H9 (cell line): Measurements from ENCODE around the gene PIP4K2A. TPM values are rescaled to one million over a fixed set of nuclear protein-coding genes. Genes with fewer than 3 reads are reported as not detected.
A peak's percentile ranks its signal among the peaks of the same experiment; 100 is the strongest.

ENCODE experiments used
- DNase-seq: peaks from one replicate; pipeline ENCODE4 v3.0.0-alpha.2; 2017
- H2AFZ ChIP-seq: one replicate; pipeline ENCODE4 v1.6.1; 2013; ENCODE audit warnings: mild to moderate bottlenecking, low read length, control low read depth, moderate library complexity
- H2AK5ac ChIP-seq: 2 replicates; pipeline ENCODE4 v1.6.1; 2013; ENCODE audit warnings: low read length, control low read depth, mixed read lengths; ENCODE audit not compliant: insufficient read length
- H2BK120ac ChIP-seq: one replicate; pipeline ENCODE4 v1.6.1; 2013; ENCODE audit warnings: low read depth, mild to moderate bottlenecking, low read length, control low read depth, inconsistent platforms; ENCODE audit not compliant: poor library complexity, severe bottlenecking
- H2BK12ac ChIP-seq: 2 replicates; pipeline ENCODE4 v1.6.1; 2013; ENCODE audit warnings: low read length, control low read depth, mixed read lengths, low read depth; ENCODE audit not compliant: insufficient read length
- H2BK15ac ChIP-seq: 2 replicates; pipeline ENCODE4 v1.6.1; 2013; ENCODE audit warnings: low read depth, low read length, control low read depth
- H2BK20ac ChIP-seq: one replicate; pipeline ENCODE4 v1.6.1; 2013; ENCODE audit warnings: low read depth, mild to moderate bottlenecking, low read length, control low read depth, inconsistent platforms; ENCODE audit not compliant: poor library complexity, severe bottlenecking
- H2BK5ac ChIP-seq: 2 replicates; pipeline ENCODE4 v1.6.1; 2013; ENCODE audit warnings: low read length, control low read depth, mixed read lengths; ENCODE audit not compliant: insufficient read length
- H3K14ac ChIP-seq: 2 replicates; pipeline ENCODE4 v1.6.1; 2013; ENCODE audit warnings: low read length, control low read depth; ENCODE audit not compliant: insufficient read depth
- H3K18ac ChIP-seq: 2 replicates; pipeline ENCODE4 v1.6.1; 2013; ENCODE audit warnings: low read depth, mild to moderate bottlenecking, mixed read lengths, low read length, control low read depth; ENCODE audit not compliant: insufficient read length
- H3K23ac ChIP-seq: 2 replicates; pipeline ENCODE4 v1.6.1; 2013; ENCODE audit warnings: low read length, control low read depth, mixed read lengths, low read depth; ENCODE audit not compliant: insufficient read length
- H3K23me2 ChIP-seq: 2 replicates; pipeline ENCODE4 v1.6.1; 2013; ENCODE audit warnings: low read depth, mild to moderate bottlenecking, mixed read lengths, low read length, control low read depth; ENCODE audit not compliant: insufficient read length, poor library complexity, severe bottlenecking
- H3K27ac ChIP-seq: 2 replicates; pipeline ENCODE4 v1.5.1; 2013; ENCODE audit warnings: low read length, control low read depth, mixed read lengths, low read depth; ENCODE audit not compliant: insufficient read length
- H3K27me3 ChIP-seq: 2 replicates; pipeline ENCODE4 v1.6.1; 2013; ENCODE audit warnings: low read length, control low read depth, inconsistent platforms; ENCODE audit not compliant: insufficient read depth
- H3K4ac ChIP-seq: 2 replicates; pipeline ENCODE4 v1.6.1; 2013; ENCODE audit warnings: low read depth, mild to moderate bottlenecking, control low read depth, inconsistent platforms, low read length, moderate library complexity
- H3K4me1 ChIP-seq: 2 replicates; pipeline ENCODE4 v1.6.1; 2013; ENCODE audit warnings: low read length, control low read depth, inconsistent platforms; ENCODE audit not compliant: insufficient read depth
- H3K4me2 ChIP-seq: 2 replicates; pipeline ENCODE4 v1.6.1; 2013; ENCODE audit warnings: low read length, control low read depth, mixed read lengths; ENCODE audit not compliant: insufficient read length, insufficient read depth
- H3K56ac ChIP-seq: 2 replicates; pipeline ENCODE4 v1.6.1; 2013; ENCODE audit warnings: low read depth, mild to moderate bottlenecking, mixed read lengths, low read length, control low read depth; ENCODE audit not compliant: insufficient read length
- H3K79me1 ChIP-seq: 2 replicates; pipeline ENCODE4 v1.6.1; 2013; ENCODE audit warnings: low read depth, mild to moderate bottlenecking, moderate library complexity, low read length, control low read depth, inconsistent platforms; ENCODE audit not compliant: insufficient read depth, poor library complexity, severe bottlenecking
- H3K79me2 ChIP-seq: 2 replicates; pipeline ENCODE4 v1.6.1; 2013; ENCODE audit warnings: low read length, control low read depth, inconsistent platforms; ENCODE audit not compliant: insufficient read depth
- H3K9ac ChIP-seq: 2 replicates; pipeline ENCODE4 v1.6.1; 2013; ENCODE audit warnings: low read length, control low read depth, mixed read lengths; ENCODE audit not compliant: insufficient read length; ENCODE audit errors: extremely low read depth
- H3K9me3 ChIP-seq: one replicate; pipeline ENCODE4 v1.6.1; 2013; ENCODE audit warnings: low read depth, low read length, inconsistent platforms; ENCODE audit not compliant: control insufficient read depth
- H3T11ph ChIP-seq: one replicate; pipeline ENCODE4 v1.6.1; 2013; ENCODE audit warnings: mild to moderate bottlenecking, low read length, control low read depth, inconsistent platforms
- H4K20me1 ChIP-seq: one replicate; pipeline ENCODE4 v1.6.1; 2013; ENCODE audit not compliant: control insufficient read depth, insufficient read length, insufficient read depth
- H4K5ac ChIP-seq: 2 replicates; pipeline ENCODE4 v1.6.1; 2013; ENCODE audit warnings: low read depth, mild to moderate bottlenecking, mixed read lengths, low read length, control low read depth; ENCODE audit not compliant: insufficient read length
- H4K8ac ChIP-seq: replicated peaks from 2 replicates; pipeline ENCODE4 v1.6.1; 2013; ENCODE audit warnings: low read length, control low read depth, mixed read lengths, low read depth; ENCODE audit not compliant: insufficient read length
- H4K91ac ChIP-seq: 2 replicates; pipeline ENCODE4 v1.6.1; 2013; ENCODE audit warnings: low read depth, mild to moderate bottlenecking, moderate library complexity, mixed read lengths, low read length, control low read depth; ENCODE audit not compliant: insufficient read length
- H3K27ac Mint-ChIP-seq, 3 experiments: 2 replicates in 2 of 3; 3 replicates in 1 of 3; pipeline ENCODE4 v1.8.0; 2020 to 2021; ENCODE audit warnings: mixed read lengths in 3 of 3, mild to moderate bottlenecking in 1 of 3, moderate library complexity in 1 of 3
- H3K27me3 Mint-ChIP-seq: 2 replicates; pipeline ENCODE4 v1.8.0; 2021; ENCODE audit warnings: low read depth, mild to moderate bottlenecking, moderate library complexity, mixed read lengths
- H3K36me3 Mint-ChIP-seq, 3 experiments: 2 replicates in 2 of 3; 3 replicates in 1 of 3; pipeline ENCODE4 v1.8.0; 2020 to 2021; ENCODE audit warnings: low read depth in 3 of 3, mixed read lengths in 3 of 3; ENCODE audit not compliant: insufficient read depth in 1 of 3
- H3K4me1 Mint-ChIP-seq, 2 experiments: 2 replicates each; pipeline ENCODE4 v1.8.0; 2020; ENCODE audit warnings: mixed read lengths in 2 of 2
- H3K4me3 Mint-ChIP-seq, 2 experiments: 2 replicates in 1 of 2; 3 replicates in 1 of 2; pipeline ENCODE4 v1.8.0; 2020 to 2021; ENCODE audit warnings: mild to moderate bottlenecking in 2 of 2, mixed read lengths in 2 of 2, moderate library complexity in 1 of 2
- H3K9me3 Mint-ChIP-seq, 2 experiments: 2 replicates in 1 of 2; 3 replicates in 1 of 2; pipeline ENCODE4 v1.8.0; 2020; ENCODE audit warnings: mild to moderate bottlenecking in 2 of 2, mixed read lengths in 2 of 2, moderate library complexity in 1 of 2
- WGBS: extraction: QIAGEN DNeasy Blood & Tissue Kit; methylation state at CpG from one replicate; pipeline ENCODE4 v1.1.7; 2013; ENCODE audit warnings: missing lambda C conversion rate, low lambda C conversion rate, mixed read lengths; ENCODE audit not compliant: insufficient read length; ENCODE audit errors: extremely low coverage; 5-methylcytosine and 5-hydroxymethylcytosine counted together
- total RNA-seq: library from RNA; stranded (reverse); gene quantifications from 2 replicates; pipeline ENCODE4 v1.2.1, GENCODE V29; 2021
- TF ChIP-seq, protein P1 (sequence below): fragments of 200-600 bp; sonication (generic); conservative IDR thresholded peaks from 3 replicates; pipeline ENCODE4 v1.8.0; 2021; ENCODE audit warnings: antibody characterized with exemption, mild to moderate bottlenecking

The PIP4K2A gene
- total RNA-seq, 1 experiment from 2014 or later, result 33.6 TPM

DNA sequence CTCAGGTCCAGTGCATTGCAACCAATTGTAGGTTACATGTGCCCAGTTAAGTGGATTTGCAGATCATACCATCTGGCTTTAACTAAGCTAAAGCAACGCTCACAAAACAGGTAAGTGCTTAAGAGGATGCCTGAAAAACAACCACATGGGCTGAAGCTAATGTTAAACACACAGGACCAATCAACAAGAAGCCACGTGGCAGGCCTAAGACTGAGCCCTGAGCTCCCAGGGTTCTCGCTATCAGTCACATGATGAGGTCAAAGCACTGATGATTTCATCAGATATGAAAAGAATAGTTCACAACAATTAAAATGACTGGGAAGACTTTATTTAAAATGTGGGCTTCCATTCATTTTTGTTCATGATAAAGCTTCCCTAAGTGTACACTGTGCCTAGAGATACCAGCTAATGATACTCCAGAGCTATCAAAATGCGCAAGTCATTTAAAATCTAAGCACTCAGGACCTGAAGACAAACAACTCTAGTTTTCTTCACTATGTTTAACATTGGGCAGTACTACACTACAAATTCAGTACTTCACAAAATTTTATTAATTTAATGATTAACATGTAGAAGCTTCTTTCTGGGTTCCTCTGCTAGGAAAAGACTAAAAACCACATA is 90.6 kb downstream of the PIP4K2A start:
- no peak overlapping the region for H2AK5ac ChIP-seq
- H3K4me2 ChIP-seq, result no peak overlapping the region
- Mint-ChIP-seq H3K4me3 (no peak overlapping the region), H3K27ac (peak overlapping the region in 1 of 3 experiments; percentile 77; a peak in 4 of 7 replicates), H3K9me3 (no peaks in the 10 kb centered on the region; a peak in 1 of 5 replicates), H3K4me1 (peaks cover 64 to 72% of the 10 kb centered on the region in 2 experiments), H3K27me3 (no peaks in the 10 kb centered on the region), H3K36me3 (no peaks in the 10 kb centered on the region; a peak in 1 of 7 replicates)
- H4K5ac ChIP-seq, result no peak overlapping the region
- no peak overlapping the region for H3K23ac ChIP-seq
- no peak overlapping the region for H2AFZ ChIP-seq
- TF ChIP-seq, protein P1, sequence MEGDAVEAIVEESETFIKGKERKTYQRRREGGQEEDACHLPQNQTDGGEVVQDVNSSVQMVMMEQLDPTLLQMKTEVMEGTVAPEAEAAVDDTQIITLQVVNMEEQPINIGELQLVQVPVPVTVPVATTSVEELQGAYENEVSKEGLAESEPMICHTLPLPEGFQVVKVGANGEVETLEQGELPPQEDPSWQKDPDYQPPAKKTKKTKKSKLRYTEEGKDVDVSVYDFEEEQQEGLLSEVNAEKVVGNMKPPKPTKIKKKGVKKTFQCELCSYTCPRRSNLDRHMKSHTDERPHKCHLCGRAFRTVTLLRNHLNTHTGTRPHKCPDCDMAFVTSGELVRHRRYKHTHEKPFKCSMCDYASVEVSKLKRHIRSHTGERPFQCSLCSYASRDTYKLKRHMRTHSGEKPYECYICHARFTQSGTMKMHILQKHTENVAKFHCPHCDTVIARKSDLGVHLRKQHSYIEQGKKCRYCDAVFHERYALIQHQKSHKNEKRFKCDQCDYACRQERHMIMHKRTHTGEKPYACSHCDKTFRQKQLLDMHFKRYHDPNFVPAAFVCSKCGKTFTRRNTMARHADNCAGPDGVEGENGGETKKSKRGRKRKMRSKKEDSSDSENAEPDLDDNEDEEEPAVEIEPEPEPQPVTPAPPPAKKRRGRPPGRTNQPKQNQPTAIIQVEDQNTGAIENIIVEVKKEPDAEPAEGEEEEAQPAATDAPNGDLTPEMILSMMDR, result no peak
- H3K14ac ChIP-seq, result no peak overlapping the region
- H3K9me3 ChIP-seq, result no peaks in the 10 kb centered on the region
- no peak overlapping the region for H4K91ac ChIP-seq
- peaks cover 14% of the 10 kb centered on the region; the same call in 1 of the 2 replicates for H3K79me2 ChIP-seq
- DNase-seq, result no peak
- no peak overlapping the region for H4K8ac ChIP-seq
- H3K18ac ChIP-seq, result no peak overlapping the region
- H2BK120ac ChIP-seq, result no peak overlapping the region
- H3K4ac ChIP-seq, result no peak overlapping the region
- peaks cover 3% of the 10 kb centered on the region; the same call in 1 of the 2 replicates for H3K4me1 ChIP-seq
- WGBS, result no CpG with 5 or more reads among the region's 4 CpGs
- no peaks in the 10 kb centered on the region for H3K79me1 ChIP-seq
- H3T11ph ChIP-seq, result no peak overlapping the region
- H3K27me3 ChIP-seq, result no peaks in the 10 kb centered on the region
- H4K20me1 ChIP-seq, result no peaks in the 10 kb centered on the region
- no peak overlapping the region for H3K27ac ChIP-seq
- H2BK15ac ChIP-seq, result no peak overlapping the region
- H2BK5ac ChIP-seq, result no peak overlapping the region
- H2BK20ac ChIP-seq, result no peak overlapping the region
- H2BK12ac ChIP-seq, result peak overlapping the region; percentile 77
- no peak overlapping the region for H3K56ac ChIP-seq
- no peak overlapping the region for H3K9ac ChIP-seq
- no peaks in the 10 kb centered on the region for H3K23me2 ChIP-seq
